B cell (primary cell): Measurements from ENCODE around the gene COL1A1.

Source experiments
- EZH2 ChIP-seq: IDR thresholded peaks from 2 replicates; pipeline ENCODE4 v1.6.1; 2012; ENCODE audit warnings: borderline replicate concordance, low read depth, mild to moderate bottlenecking, moderate library complexity, low read length; ENCODE audit not compliant: insufficient read depth, poor library complexity, severe bottlenecking
- TF ChIP-seq, protein P1 (sequence below): fragments of 200-600 bp; IDR thresholded peaks from one replicate; pipeline ENCODE4 v1.8.0; 2022; ENCODE audit warnings: antibody characterized with exemption, mild to moderate bottlenecking

- TF ChIP-seq, protein P1, sequence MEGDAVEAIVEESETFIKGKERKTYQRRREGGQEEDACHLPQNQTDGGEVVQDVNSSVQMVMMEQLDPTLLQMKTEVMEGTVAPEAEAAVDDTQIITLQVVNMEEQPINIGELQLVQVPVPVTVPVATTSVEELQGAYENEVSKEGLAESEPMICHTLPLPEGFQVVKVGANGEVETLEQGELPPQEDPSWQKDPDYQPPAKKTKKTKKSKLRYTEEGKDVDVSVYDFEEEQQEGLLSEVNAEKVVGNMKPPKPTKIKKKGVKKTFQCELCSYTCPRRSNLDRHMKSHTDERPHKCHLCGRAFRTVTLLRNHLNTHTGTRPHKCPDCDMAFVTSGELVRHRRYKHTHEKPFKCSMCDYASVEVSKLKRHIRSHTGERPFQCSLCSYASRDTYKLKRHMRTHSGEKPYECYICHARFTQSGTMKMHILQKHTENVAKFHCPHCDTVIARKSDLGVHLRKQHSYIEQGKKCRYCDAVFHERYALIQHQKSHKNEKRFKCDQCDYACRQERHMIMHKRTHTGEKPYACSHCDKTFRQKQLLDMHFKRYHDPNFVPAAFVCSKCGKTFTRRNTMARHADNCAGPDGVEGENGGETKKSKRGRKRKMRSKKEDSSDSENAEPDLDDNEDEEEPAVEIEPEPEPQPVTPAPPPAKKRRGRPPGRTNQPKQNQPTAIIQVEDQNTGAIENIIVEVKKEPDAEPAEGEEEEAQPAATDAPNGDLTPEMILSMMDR, result no peak
- no peak for TF ChIP-seq EZH2
Measured at GRCh38 chr17:50201276-50201854, at the start of gene COL1A1.
